Lung (tissue), 12 donors: Measurements from ENCODE around the gene BLOC1S6. TPM values are rescaled to one million over a fixed set of nuclear protein-coding genes. Genes with fewer than 3 reads are reported as not detected.
A peak's percentile ranks its signal among the peaks of the same experiment; 100 is the strongest.

ENCODE experiments used
- ATAC-seq: fragments of 200-7000 bp; cut with Tn5 transposase; one replicate; pipeline ENCODE4 v1.9.1; 2020; ENCODE audit warnings: moderate number of reproducible peaks; ENCODE audit not compliant: insufficient read depth, low FRiP score
- DNase-seq, 3 donors: peaks; one replicate each; pipeline ENCODE4 v3.0.0-alpha.2; 2013 to 2017
- H3K27ac ChIP-seq, 2 donors: one replicate each; pipeline ENCODE4 v1.5.1; 2013; ENCODE audit warnings: mild to moderate bottlenecking in 2 of 2, moderate library complexity in 2 of 2, control low read depth in 1 of 2, inconsistent platforms in 1 of 2, low read depth in 1 of 2, low read length in 1 of 2
- H3K27me3 ChIP-seq, 3 donors: one replicate each; pipeline ENCODE4 v1.5.1; 2013; ENCODE audit warnings: low read length in 2 of 3; ENCODE audit not compliant: control insufficient read depth in 3 of 3, insufficient read depth in 3 of 3
- H3K36me3 ChIP-seq, 4 donors: one replicate each; pipeline ENCODE4 v1.5.1; 2013; ENCODE audit warnings: low read length in 4 of 4, mild to moderate bottlenecking in 1 of 4, moderate library complexity in 1 of 4; ENCODE audit not compliant: control insufficient read depth in 4 of 4, insufficient read depth in 4 of 4
- H3K4me1 ChIP-seq, 5 donors: one replicate each; pipeline ENCODE4 v1.5.1; 2013; ENCODE audit warnings: low read length in 5 of 5, mild to moderate bottlenecking in 2 of 5, moderate library complexity in 1 of 5; ENCODE audit not compliant: control insufficient read depth in 5 of 5, insufficient read depth in 5 of 5
- H3K4me3 ChIP-seq: one replicate; pipeline ENCODE4 v1.5.1; 2013; ENCODE audit warnings: mild to moderate bottlenecking, control low read depth, moderate library complexity
- H3K9ac ChIP-seq, 2 donors: one replicate each; pipeline ENCODE4 v1.5.1; 2013; ENCODE audit warnings: low read length in 2 of 2, control low read depth in 1 of 2; ENCODE audit not compliant: insufficient read depth in 1 of 2
- H3K9me3 ChIP-seq, 4 donors: one replicate each; pipeline ENCODE4 v1.5.1; 2013; ENCODE audit warnings: low read length in 3 of 4, mild to moderate bottlenecking in 1 of 4, moderate library complexity in 1 of 4; ENCODE audit not compliant: control insufficient read depth in 4 of 4, insufficient read depth in 3 of 4
- CTCF ChIP-seq: IDR thresholded peaks from 2 replicates; pipeline ENCODE4 v1.5.1; 2012; ENCODE audit warnings: mild to moderate bottlenecking; ENCODE audit errors: control extremely low read depth, extremely low read depth
- WGBS, 2 donors: extraction: QIAGEN DNeasy Blood & Tissue Kit; methylation state at CpG; one replicate each; pipeline ENCODE4 v1.1.7; 2013; 5-methylcytosine and 5-hydroxymethylcytosine counted together
- polyA plus RNA-seq, 2 donors: library from polyadenylated mRNA; stranded (reverse); fragments of 200-250 nt; gene quantifications; one replicate each; pipeline ENCODE4 v1.2.1, GENCODE V29; 2013
- total RNA-seq, 2 donors: library from RNA; depleted of rRNA in 1 of 2; stranded (reverse); fragments of >200 nt in 1 of 2; gene quantifications; one replicate each; pipeline ENCODE4 v1.2.1, GENCODE V29; 2014 to 2021
- donor health status: control.
- donor health status: control.
- donor health status: Bipolar disorder and iron deficiency.
- donor health status: healthy.
- donor health status: DM: yes; HTN: yes; CAD: no.

Gene BLOC1S6
- total and polyA plus RNA-seq, 4 donors, result 15.2 to 56.5 (median 30.3) TPM

- WGBS, 2 donors, result 0 to 1% methylated on average over 4 of the region's 4 CpGs
- Histone ChIP-seq H3K36me3 (peaks cover 2 to 14% (median 5%) of the 10 kb centered on the region in 4 donors), H3K27ac (peak overlapping the region; percentile 93 to 96), H3K4me3 (peak overlapping the region; percentile 62), H3K9ac (peak overlapping the region; percentile 98 to 99), H3K4me1 (peaks cover 3 to 30% (median 19%) of the 10 kb centered on the region in 5 donors), H3K9me3 (no peaks in the 10 kb centered on the region), H3K27me3 (no peaks in the 10 kb centered on the region)
- DNase-seq (no peak), ATAC-seq (no peak)
- TF ChIP-seq CTCF, result no peak
These were observed 638 bp downstream of the BLOC1S6 start for GRCh38 chr15:45587863-45588170.

GRCh38 chr15:45588219-45588875 is 1.2 kb downstream of the BLOC1S6 start:
- Histone ChIP-seq H3K4me3 (peak overlapping the region; percentile 62), H3K36me3 (peaks cover 2 to 14% (median 6%) of the 10 kb centered on the region in 4 donors), H3K4me1 (peaks cover 3 to 30% (median 19%) of the 10 kb centered on the region in 5 donors), H3K27ac (peak overlapping the region in 1 of 2 donors; percentile 93), H3K9me3 (no peaks in the 10 kb centered on the region), H3K9ac (peak overlapping the region; percentile 98 to 99), H3K27me3 (no peaks in the 10 kb centered on the region)
- ATAC-seq (no peak), DNase-seq (peak in 2 of 3 donors; percentile 36 to 47)
- 32 to 42% methylated on average over 6 of the region's 6 CpGs for WGBS, 2 donors
- no peak for TF ChIP-seq CTCF

- H3K27ac ChIP-seq, result no peak overlapping the region
- 73 to 84% methylated on average over 5 of the region's 5 CpGs for WGBS, 2 donors
- no peak for TF ChIP-seq CTCF
- H3K9ac ChIP-seq, result peak overlapping the region in 1 of 2 donors; percentile 2
- no peak overlapping the region for H3K4me3 ChIP-seq
- H3K27me3 ChIP-seq, result no peaks in the 10 kb centered on the region
- no peaks in the 10 kb centered on the region for H3K9me3 ChIP-seq
- ATAC-seq (no peak), DNase-seq (no peak)
- H3K36me3 ChIP-seq, result peaks cover 3 to 14% (median 6%) of the 10 kb centered on the region in 4 donors
- H3K4me1 ChIP-seq, result peaks cover 3 to 30% (median 19%) of the 10 kb centered on the region in 5 donors
These were observed 2.1 kb downstream of the BLOC1S6 start for GRCh38 chr15:45589256-45589655.

GRCh38 chr15:45594319-45594718 is 7.1 kb downstream of the BLOC1S6 start:
- Histone ChIP-seq H3K27ac (no peak overlapping the region), H3K27me3 (no peaks in the 10 kb centered on the region), H3K9me3 (no peaks in the 10 kb centered on the region), H3K9ac (no peak overlapping the region), H3K4me3 (no peak overlapping the region), H3K4me1 (peaks cover 0 to 4% (median 2%) of the 10 kb centered on the region in 5 donors), H3K36me3 (peaks cover 5 to 31% (median 9%) of the 10 kb centered on the region in 4 donors)
- ATAC-seq, result no peak
- TF ChIP-seq CTCF, result no peak
- 79 to 93% methylated on average over 2 of the region's 2 CpGs for WGBS, 2 donors
- no peak for DNase-seq
